Activated T-cell treated with anti-CD3 and anti-CD28 coated beads, Interleukin-2, amount 50 U/mL, for 4 hours (primary cell): ENCODE results near the gene ANXA6. TPM values are rescaled to one million over a fixed set of nuclear protein-coding genes. Genes with fewer than 3 reads are reported as not detected.
A peak's percentile ranks its signal among the peaks of the same experiment; 100 is the strongest.

Experiments
- ATAC-seq, 2 donors: fragments of 200-7000 bp; cut with Tn5 transposase; one replicate each; pipeline ENCODE4 v1.10.0; 2021
- DNase-seq: peaks from one replicate; pipeline ENCODE4 v3.0.0-alpha.2; 2020
- H3K27me3 Mint-ChIP-seq: one replicate; pipeline ENCODE4 v1.8.0; 2021; ENCODE audit warnings: low read depth, mixed read lengths
- H3K36me3 Mint-ChIP-seq: one replicate; pipeline ENCODE4 v1.8.0; 2022; ENCODE audit warnings: mixed read lengths; ENCODE audit not compliant: insufficient read depth
- H3K4me1 Mint-ChIP-seq: one replicate; pipeline ENCODE4 v1.8.0; 2021; ENCODE audit warnings: low read depth, mixed read lengths
- H3K4me3 Mint-ChIP-seq: one replicate; pipeline ENCODE4 v1.8.0; 2021; ENCODE audit warnings: mild to moderate bottlenecking, moderate library complexity, mixed read lengths
- H3K9me3 Mint-ChIP-seq: one replicate; pipeline ENCODE4 v1.8.0; 2021; ENCODE audit warnings: mixed read lengths
- total RNA-seq, 3 donors: library from RNA; stranded (reverse); gene quantifications; one replicate each; pipeline ENCODE4 v1.2.1, GENCODE V29; 2021

The ANXA6 gene
- total RNA-seq, 3 donors from 2014 or later, result 102 to 156 (median 128) TPM

DNA sequence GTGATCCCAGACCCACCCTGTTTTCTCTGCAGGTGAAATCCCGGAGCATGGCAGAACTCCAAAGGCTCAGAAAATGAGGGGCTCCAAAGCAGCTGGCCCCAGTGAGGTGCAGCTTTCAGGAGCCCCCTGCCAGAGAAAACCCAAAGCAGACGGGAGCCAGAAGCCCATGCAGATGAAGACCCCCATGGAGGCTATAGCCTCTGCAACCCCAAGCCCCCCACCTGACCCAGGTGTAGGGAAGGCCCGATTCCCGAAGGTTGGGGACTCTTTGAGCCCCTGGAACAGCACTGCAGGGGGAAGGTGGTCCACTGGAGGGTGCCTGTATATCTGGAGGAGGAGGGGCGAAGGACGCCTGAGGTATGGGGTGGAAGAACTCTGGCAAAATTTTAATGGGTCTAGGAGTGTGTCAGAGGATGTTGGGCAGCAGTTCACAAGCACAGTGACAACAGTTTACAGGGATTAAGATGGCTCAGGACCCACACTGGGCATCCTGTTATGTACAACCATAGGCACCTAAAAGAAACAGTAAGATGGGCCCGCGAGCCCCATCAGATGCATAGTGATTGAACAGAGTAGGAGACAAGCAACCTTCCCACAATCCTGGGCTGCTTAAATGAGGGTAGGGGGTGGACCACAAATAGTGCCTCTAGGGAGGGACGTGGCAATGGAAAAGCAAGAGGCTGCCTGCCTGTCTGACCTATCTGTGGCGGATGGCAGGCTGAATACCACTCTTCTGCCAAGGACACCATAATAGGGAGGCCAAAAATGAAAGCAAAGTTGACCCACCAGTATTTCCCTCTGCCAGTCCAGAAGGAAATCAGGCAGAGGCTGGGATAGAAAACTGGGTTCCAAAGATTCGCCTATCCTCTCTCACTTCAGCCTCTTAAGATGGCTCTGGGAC is 16.4 kb upstream of the ANXA6 start:
- Mint-ChIP-seq H3K27me3 (no peaks in the 10 kb centered on the region), H3K36me3 (peaks cover 11% of the 10 kb centered on the region), H3K9me3 (no peaks in the 10 kb centered on the region), H3K4me1 (peaks cover 22% of the 10 kb centered on the region), H3K4me3 (no peak overlapping the region)
- no peak for DNase-seq
- ATAC-seq, result no peak

DNA sequence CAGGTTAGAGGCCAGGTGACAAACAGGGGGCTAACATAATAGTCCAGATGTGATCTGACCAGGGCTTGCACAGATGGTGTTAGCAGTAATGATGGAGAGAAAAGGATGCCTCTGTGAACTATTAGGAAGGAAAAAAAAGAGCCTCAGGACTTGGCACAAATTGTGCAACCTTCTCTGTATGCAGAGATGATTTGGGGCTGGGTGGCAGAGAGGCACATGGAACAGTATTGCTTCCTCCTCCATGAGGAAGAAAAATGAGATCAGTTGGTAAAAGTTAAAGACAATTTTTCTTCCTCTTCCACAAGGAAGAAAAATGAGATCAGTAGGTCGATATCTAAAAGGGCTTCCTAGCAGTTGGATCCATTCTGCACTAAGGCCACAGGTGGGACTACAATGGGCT is 13.9 kb upstream of the ANXA6 start:
- Mint-ChIP-seq H3K4me1 (peaks cover 22% of the 10 kb centered on the region), H3K27me3 (no peaks in the 10 kb centered on the region), H3K9me3 (no peaks in the 10 kb centered on the region)

DNA sequence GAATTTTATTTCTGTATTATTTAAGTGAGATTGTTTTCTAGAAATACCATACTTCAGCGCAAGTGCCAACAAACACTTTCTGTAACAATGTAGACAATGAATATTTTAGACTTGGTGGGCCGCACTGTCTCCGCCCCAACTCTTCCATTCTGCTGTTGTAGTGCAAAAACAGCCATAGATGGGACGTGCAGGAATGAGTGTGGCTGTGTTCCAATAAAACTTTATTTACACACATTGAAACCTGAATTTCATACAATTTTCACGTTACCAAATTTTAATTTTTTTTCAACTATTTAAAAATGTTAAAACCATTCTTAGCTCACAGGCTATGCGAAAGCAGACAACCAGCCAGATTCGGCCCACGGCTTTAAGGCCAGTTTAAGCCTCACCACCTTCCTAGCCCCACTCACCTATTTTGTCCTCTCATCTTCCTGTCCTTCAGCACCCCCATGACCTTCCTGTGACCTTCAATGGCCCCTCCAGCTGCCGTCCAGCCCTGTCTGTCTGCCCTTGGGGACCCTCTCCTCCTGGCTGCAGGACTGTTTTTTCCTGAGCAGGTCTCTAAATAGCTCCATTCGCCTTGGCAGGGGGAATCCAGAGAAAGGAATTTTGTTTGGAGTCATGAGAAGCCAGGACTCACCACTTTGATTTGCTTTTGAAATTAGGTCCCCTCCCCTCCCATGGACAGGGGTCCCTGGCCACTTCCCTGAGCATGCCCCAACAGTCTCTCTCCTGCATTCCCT is 11.2 kb upstream of the ANXA6 start:
- ATAC-seq (no peak), DNase-seq (no peak)
- Mint-ChIP-seq H3K4me3 (no peak overlapping the region), H3K27me3 (no peaks in the 10 kb centered on the region), H3K4me1 (peaks cover 24% of the 10 kb centered on the region), H3K36me3 (no peaks in the 10 kb centered on the region), H3K9me3 (no peaks in the 10 kb centered on the region)

More for the DNA sequence above, 13.9 kb upstream of the ANXA6 start:
- no peak overlapping the region for H3K4me3 Mint-ChIP-seq
- DNase-seq (no peak), ATAC-seq (no peak)
- no peaks in the 10 kb centered on the region for H3K36me3 Mint-ChIP-seq

DNA sequence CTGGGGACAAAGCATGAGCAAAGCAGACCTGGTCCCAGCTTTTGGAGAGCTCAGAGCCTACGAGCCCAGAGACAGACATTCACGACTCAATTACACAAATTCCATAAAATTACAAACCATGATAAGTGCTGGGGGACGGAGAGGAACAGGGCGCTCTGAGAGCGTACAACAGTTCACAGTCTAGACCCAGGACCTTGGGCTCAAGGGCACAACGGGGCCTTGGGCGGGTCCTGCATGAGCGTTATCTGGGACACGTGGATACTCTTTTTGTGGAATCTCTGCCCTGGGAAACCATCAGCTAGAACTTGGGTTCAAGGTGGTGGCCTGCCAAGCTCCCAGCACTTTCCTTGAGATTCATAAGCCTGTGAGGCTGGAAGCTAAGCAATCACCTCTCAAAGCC is 9.4 kb upstream of the ANXA6 start:
- Mint-ChIP-seq H3K27me3 (no peaks in the 10 kb centered on the region), H3K4me1 (peaks cover 26% of the 10 kb centered on the region), H3K9me3 (no peaks in the 10 kb centered on the region), H3K36me3 (no peaks in the 10 kb centered on the region), H3K4me3 (no peak overlapping the region)
- ATAC-seq, result no peak
- no peak for DNase-seq

DNA sequence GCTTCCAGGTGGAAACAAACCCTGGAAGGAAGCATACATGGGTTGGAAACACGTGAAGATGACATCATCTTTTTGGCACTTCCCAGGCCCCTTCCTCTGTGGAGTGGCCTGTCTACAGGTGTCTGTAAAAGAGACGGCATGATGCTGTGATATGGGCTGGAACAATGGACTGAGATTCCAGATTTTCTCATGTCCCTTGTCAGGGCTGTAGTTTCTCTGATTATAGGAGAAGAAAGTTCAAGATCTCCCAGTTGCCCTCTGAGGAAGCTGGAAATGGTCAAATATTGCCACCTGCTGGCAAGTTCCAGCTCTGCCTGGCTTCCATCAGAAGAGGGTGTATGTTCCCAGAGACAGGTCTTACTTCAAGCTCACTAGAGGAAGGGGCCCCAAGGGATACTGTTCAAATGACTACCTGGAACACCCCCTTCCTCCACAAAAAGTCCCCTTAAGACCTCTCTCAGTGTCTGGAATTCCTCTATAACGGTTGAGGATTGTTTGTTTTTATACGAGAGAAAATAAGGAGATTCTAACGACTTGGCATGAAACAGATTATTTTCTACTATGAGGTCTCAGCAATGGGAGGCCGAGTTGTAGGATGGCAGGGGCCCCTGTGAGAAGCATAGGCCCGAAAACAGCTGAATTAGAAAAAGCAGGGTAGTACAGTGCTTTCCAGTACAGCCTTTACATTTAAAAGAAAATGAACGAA is 7.3 kb upstream of the ANXA6 start:
- DNase-seq (peak; percentile 80), ATAC-seq (peak; percentile 96 to 98)
- Mint-ChIP-seq H3K27me3 (no peaks in the 10 kb centered on the region), H3K9me3 (no peaks in the 10 kb centered on the region), H3K4me1 (peaks cover 20% of the 10 kb centered on the region), H3K4me3 (no peak overlapping the region), H3K36me3 (no peaks in the 10 kb centered on the region)

DNA sequence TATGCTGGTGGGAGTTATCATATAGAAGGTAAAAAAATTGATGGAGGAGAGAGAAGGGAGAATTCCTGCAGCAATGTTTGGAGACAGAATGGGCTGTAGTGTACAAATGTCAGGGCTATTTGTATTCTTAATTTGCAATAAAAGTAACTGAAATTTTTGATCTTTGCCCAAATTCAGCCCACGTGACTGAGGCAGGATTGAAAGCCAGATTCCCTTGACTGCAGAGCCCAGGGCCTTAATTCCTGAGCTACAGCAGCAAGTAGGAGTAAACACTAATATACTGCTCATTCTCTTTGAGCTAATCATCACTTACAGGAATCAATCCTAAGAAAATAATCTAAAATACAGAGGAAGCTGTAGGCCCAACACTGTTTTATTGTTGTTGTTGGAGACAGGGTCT is 5.2 kb upstream of the ANXA6 start:
- Mint-ChIP-seq H3K4me3 (no peak overlapping the region), H3K4me1 (peaks cover 32% of the 10 kb centered on the region), H3K27me3 (no peaks in the 10 kb centered on the region), H3K9me3 (no peaks in the 10 kb centered on the region), H3K36me3 (no peaks in the 10 kb centered on the region)
- DNase-seq (no peak), ATAC-seq (no peak)

DNA sequence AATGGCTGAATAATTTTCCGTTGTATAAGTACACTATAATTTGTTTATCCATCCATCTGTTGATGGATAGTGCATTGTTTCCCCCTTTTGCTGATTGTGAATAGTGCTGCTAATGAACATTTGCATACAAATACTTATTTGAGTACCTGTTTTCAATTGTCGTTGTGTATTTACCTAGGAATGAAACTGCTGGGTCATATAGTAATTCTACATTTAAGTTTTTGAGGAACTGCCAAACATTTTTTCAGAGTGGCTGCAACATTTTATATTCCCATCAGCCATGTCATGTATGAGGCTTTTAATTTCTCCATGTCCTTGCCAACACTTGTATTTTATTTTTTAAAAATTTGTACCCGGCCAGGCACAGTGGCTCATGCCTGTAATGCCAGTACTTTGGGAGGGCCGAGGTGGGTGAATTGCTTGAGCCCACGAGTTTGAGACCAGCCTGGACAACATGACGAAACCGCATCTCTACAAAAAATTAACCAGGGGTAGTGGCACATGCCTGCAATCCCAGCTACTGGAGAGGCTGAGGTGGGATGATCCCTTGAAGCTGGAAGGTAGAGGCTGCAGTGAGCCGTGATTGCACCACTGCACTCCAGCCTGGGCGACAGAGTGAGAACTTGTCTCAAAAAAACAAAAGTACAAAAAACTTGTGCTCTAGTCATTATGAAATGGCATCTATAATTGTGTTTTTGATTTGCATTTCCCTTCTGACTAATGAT is 2.2 kb upstream of the ANXA6 start:
- no peaks in the 10 kb centered on the region for H3K27me3 Mint-ChIP-seq
- no peaks in the 10 kb centered on the region for H3K9me3 Mint-ChIP-seq
- H3K4me3 Mint-ChIP-seq, result no peak overlapping the region
- DNase-seq (no peak), ATAC-seq (no peak)
- no peaks in the 10 kb centered on the region for H3K36me3 Mint-ChIP-seq
- peaks cover 49% of the 10 kb centered on the region for H3K4me1 Mint-ChIP-seq

DNA sequence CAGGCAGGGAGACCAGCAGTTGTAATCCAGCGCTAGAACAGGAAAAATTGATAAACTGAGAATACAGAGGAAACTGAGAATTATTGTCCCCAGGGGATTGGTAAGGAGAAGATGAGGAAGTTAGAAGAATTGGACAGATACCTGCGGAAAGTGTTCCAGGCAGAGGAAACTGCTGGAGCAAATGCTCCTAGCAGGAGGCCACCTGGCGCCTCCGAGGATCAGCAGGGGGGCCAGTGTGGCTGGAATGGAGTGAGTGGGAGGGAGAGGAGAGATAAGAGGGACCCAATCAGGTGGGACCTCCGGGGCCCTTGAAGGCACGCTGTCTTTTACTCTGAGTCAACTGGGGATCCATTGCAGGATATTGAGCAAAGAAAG is 695 bp upstream of the ANXA6 start:
- DNase-seq (no peak), ATAC-seq (no peak)
- Mint-ChIP-seq H3K4me1 (peaks cover 59% of the 10 kb centered on the region), H3K4me3 (peak overlapping the region; percentile 92), H3K36me3 (peaks cover 6% of the 10 kb centered on the region), H3K27me3 (no peaks in the 10 kb centered on the region), H3K9me3 (no peaks in the 10 kb centered on the region)

DNA sequence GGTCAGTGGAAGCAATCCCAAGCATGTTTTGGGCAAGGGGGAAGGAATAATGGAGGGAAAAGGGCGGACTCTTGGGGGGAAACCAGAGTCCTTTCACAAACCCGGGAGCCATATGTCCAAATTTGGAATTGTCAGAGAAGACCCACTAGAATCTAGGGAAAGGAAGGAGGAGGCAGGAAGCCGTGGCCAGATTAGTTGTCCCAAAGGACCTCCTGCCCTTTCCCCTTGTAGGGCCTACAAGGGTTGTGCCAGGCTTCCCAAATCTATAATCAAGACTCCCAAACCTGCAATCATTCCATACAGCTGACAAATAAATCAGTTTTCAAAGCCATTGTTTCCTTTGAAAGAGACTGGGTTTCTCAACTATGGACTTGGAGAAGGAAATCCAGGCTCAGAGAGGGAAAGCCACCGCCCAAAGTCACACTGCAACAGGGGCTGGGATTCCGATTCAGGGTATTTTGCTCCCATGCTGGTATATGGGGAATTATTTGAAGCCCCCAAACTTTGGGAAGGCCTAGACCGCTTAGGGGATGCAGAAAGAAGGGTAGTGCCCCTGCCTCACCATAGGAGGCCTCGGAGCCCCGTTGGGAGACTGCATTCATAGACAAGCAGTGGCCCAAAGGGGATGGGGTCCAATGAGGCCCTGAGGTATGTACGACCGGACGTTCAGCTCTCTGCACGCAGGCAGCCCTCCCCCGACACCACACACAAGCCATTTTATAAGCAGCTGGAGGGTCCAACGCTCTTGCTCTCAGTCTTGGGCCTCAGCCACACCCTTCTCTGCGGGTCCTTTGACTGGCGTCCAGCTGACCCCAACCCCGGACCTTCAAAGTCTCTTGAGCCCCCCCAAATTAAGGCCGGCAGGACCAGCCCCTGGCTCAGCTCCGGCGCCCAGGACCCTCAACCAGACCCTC is 815 bp downstream of the ANXA6 start:
- Mint-ChIP-seq H3K27me3 (no peaks in the 10 kb centered on the region), H3K4me1 (peaks cover 72% of the 10 kb centered on the region), H3K36me3 (peaks cover 10% of the 10 kb centered on the region), H3K4me3 (peak overlapping the region; percentile 92), H3K9me3 (no peaks in the 10 kb centered on the region)
- ATAC-seq (no peak), DNase-seq (no peak)

DNA sequence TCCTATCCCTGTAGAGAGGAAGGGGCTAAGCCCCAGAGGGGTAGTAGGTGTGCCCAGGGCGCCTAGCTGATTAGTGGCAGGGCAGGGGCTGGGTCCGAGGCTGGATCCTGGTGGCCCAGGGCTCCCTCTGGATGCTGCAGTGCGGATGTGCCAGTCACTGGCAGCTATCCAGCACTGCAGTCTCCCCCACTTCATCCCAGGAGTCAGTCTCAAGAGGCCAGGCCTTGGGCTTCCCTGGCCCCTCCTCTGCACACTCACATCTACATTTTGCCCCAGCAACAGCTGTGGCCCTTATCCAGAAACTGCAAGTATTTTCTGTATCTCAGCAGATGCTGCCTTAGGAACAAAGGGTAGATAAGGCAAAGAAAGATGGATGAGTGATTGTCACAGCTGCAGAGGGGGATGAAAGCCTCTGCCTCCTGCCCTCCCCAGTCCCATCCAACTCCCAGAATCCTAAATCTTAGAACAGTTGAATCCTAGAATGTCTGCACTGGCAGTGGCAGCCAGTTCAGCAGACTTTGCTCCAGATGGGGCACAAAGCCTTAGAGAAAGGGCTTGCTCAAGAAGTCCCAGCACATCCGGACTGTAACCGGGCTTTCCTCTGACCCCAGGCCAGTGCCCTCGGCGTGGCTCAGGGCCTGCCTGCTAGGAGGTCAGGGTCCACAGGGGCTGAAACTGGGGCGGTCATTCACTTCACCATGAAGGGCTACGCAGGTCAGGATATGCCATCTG is 1.6 kb downstream of the ANXA6 start:
- ATAC-seq, result no peak
- no peaks in the 10 kb centered on the region for H3K9me3 Mint-ChIP-seq
- H3K36me3 Mint-ChIP-seq, result peaks cover 10% of the 10 kb centered on the region
- DNase-seq, result no peak
- peaks cover 80% of the 10 kb centered on the region for H3K4me1 Mint-ChIP-seq
- peak overlapping the region; percentile 92 for H3K4me3 Mint-ChIP-seq
- H3K27me3 Mint-ChIP-seq, result no peaks in the 10 kb centered on the region

DNA sequence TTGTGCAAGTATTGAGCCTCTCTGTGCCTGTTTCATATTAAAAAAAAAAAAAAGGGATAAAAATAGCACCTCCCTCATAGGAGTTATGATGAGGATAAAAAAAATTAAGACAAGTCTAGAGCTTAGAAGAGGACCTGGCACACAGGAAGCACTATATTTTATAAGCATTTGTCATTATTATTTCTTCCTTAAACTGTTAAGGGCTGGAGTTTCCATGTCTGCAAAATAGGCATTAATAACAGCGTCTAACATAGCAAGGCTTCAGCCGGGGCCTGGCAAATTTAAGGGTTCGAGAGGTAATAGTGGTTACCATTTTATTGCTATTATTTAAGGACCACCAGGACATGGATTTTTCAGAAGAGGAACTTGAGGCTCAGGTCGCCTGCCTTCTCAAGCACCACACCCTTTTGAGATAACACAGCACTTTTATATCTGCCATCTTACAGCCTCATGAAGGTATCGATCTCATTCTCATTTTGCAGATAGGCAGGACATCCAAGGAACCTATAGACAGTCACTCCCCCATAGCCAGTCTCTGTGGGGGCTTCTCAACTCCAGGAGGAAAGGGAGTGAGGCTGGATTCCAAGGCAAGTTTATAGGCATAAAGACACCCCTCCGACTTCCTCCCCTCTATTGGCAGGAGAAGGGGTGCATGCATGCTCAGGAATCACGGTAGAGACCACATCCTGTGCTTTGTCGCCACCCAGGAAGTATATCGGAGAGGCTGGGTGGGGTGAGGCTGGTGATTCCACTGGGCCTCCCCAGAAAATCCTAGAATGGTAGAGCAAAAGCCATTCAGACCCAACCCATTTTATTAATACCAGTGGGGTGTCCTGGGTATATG is 2.4 kb downstream of the ANXA6 start:
- Mint-ChIP-seq H3K27me3 (no peaks in the 10 kb centered on the region), H3K36me3 (peaks cover 10% of the 10 kb centered on the region), H3K9me3 (no peaks in the 10 kb centered on the region), H3K4me3 (peak overlapping the region; percentile 92), H3K4me1 (peaks cover 84% of the 10 kb centered on the region)
- DNase-seq (peak; percentile 26), ATAC-seq (no peak)

DNA sequence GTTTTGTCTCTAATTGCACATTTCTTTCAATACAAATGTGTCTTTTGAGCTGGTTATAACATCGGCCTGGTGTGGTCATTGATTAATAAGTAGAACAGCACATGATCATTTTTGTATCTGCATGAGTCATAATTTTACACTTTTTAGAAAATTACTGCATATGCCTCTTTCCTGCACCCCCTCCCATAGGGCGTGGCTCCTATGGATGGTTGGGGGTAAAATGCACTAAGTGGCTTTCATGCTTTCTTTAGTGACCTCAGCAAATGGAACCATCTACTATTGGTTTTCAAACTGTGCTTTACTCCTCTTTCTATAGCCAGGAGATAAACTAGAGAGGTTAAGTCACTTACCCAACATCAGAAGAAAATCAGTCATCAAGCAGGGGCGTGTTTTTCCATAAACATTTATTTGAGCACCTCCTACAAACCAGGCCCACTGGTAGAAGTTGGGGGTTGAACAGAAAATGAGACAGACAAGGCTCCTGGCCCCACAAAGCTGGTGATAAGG is 3.8 kb downstream of the ANXA6 start:
- Mint-ChIP-seq H3K4me1 (peaks cover 86% of the 10 kb centered on the region), H3K36me3 (peaks cover 10% of the 10 kb centered on the region), H3K9me3 (no peaks in the 10 kb centered on the region), H3K27me3 (no peaks in the 10 kb centered on the region), H3K4me3 (peak overlapping the region; percentile 50)
- DNase-seq, result peak; percentile 41
- peak; percentile 7 to 19 for ATAC-seq
